Germinal center (tissue), 1 donor: ENCODE results near the gene ARHGEF38.
"Not testable (repeated sequence)": the region's sequence is repeated elsewhere in the genome, so short reads cannot be mapped to it uniquely, and the experiment has no call there.

Experiments used
- DNase-seq: peaks from one replicate; pipeline ENCODE4 v3.0.0; 2012; ENCODE audit warnings: mixed read lengths, low spot score

The ARHGEF38 gene

GRCh38 chr4:105560421-105560848 lies 8.0 kb downstream of the ARHGEF38 start:
- no peak for DNase-seq

GRCh38 chr4:105563352-105563751 lies 10.9 kb downstream of the ARHGEF38 start:
- DNase-seq: no peak

GRCh38 chr4:105568584-105568983 lies 16.2 kb downstream of the ARHGEF38 start:
- no peak for DNase-seq

- no peak for DNase-seq
Measured at GRCh38 chr4:105569057-105569865, 16.8 kb downstream of the ARHGEF38 start.

- DNase-seq: no peak
Measured at GRCh38 chr4:105569866-105570236, 17.4 kb downstream of the ARHGEF38 start.

GRCh38 chr4:105572296-105572695 lies 19.9 kb downstream of the ARHGEF38 start:
- DNase-seq: no peak

GRCh38 chr4:105586638-105587328 lies 34.4 kb downstream of the ARHGEF38 start:
- DNase-seq: no peak

GRCh38 chr4:105587841-105588240 lies 35.4 kb downstream of the ARHGEF38 start:
- no peak for DNase-seq

GRCh38 chr4:105588252-105588651 lies 35.8 kb downstream of the ARHGEF38 start:
- DNase-seq: no peak

- DNase-seq: no peak
Measured at GRCh38 chr4:105591573-105591972, 39.2 kb downstream of the ARHGEF38 start.

GRCh38 chr4:105594099-105595010 lies 41.9 kb downstream of the ARHGEF38 start:
- DNase-seq: no peak

- no peak for DNase-seq
Measured at GRCh38 chr4:105596684-105597083, 44.3 kb downstream of the ARHGEF38 start.

GRCh38 chr4:105598052-105598451 lies 45.6 kb downstream of the ARHGEF38 start:
- no peak for DNase-seq

- DNase-seq: no peak
Measured at GRCh38 chr4:105598787-105599186, 46.4 kb downstream of the ARHGEF38 start.

GRCh38 chr4:105599482-105599881 lies 47.1 kb downstream of the ARHGEF38 start:
- DNase-seq: no peak

- no peak for DNase-seq
Measured at GRCh38 chr4:105599932-105600655, 47.7 kb downstream of the ARHGEF38 start.

GRCh38 chr4:105600951-105601350 lies 48.5 kb downstream of the ARHGEF38 start:
- no peak for DNase-seq

- DNase-seq: no peak
Measured at GRCh38 chr4:105601406-105601805, 49.0 kb downstream of the ARHGEF38 start.

- no peak for DNase-seq
Measured at GRCh38 chr4:105603158-105603557, 50.7 kb downstream of the ARHGEF38 start.

- DNase-seq: no peak
Measured at GRCh38 chr4:105605493-105605892, 53.1 kb downstream of the ARHGEF38 start.

- DNase-seq: no peak
Measured at GRCh38 chr4:105607876-105608275, 55.5 kb downstream of the ARHGEF38 start.

GRCh38 chr4:105609819-105610218 lies 57.4 kb downstream of the ARHGEF38 start:
- not testable (repeated sequence) for DNase-seq
